VCaP (cell line): ENCODE results near the gene MIB1.

ENCODE experiments used
- H3K27ac ChIP-seq: fragments of 450-650 bp; 2 replicates; pipeline ENCODE4 v1.5.1; 2017
- CTCF ChIP-seq: fragments of 450-650 bp; conservative IDR thresholded peaks from 2 replicates; pipeline ENCODE4 v1.5.1; 2017; ENCODE audit warnings: mild to moderate bottlenecking, moderate library complexity

The MIB1 gene

GRCh38 chr18:21823848-21824247, 83.3 kb downstream of the MIB1 start:
- TF ChIP-seq CTCF = no peak
- no peak overlapping the region for H3K27ac ChIP-seq

GRCh38 chr18:21826196-21826595, 85.6 kb downstream of the MIB1 start:
- H3K27ac ChIP-seq = no peak overlapping the region
- no peak for TF ChIP-seq CTCF

DNA sequence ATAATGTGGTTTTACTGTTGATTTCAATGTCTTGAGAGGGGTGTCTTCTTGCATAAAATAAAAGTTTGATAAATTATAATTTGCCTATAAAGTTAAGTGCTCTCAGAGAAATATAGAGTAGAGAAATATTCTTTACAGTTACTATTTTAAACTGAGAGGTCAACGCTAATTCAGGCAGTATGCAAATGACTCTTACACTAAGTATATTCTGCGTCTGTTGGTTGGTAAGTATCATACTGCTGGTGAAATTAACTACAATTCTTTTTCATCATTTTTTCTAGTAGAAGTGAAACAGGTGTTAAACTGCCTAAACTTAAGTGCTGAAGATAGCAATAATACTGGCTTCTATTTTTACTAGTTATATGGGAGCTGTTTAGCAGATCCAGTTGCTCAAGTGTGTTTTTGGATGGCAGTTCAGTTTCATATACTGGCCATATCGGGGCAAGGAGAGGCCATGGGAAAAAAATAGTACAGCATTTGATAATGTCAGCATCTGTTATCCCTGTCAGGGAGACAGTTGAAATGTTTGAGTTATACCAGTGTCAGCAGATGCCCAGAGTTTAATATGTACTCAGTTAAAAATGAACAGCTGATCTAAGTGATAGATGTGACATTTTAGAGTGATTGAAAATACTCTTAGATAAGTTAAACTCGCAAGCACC, 86.2 kb downstream of the MIB1 start:
- TF ChIP-seq CTCF = no peak
- no peak overlapping the region for H3K27ac ChIP-seq

DNA sequence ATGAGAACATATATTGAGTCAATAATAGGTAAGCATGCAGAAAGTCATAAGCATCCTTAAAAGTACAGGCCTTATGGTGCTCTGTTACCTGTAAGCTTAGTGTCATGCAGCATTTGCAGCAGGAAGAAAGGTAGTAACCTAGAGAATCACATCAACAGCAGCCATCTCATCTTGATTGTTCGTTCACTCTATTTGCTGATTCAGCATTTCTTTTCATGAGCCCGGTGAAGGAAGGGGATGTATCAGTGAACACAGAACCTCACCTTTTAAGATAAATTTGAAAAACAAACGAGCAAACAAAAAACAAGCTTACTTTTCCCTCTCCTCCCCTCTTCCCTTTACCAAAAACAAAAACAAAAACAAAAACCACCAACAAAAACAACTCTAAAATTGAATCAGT, 89.9 kb downstream of the MIB1 start:
- TF ChIP-seq CTCF = no peak
- H3K27ac ChIP-seq = no peak overlapping the region

DNA sequence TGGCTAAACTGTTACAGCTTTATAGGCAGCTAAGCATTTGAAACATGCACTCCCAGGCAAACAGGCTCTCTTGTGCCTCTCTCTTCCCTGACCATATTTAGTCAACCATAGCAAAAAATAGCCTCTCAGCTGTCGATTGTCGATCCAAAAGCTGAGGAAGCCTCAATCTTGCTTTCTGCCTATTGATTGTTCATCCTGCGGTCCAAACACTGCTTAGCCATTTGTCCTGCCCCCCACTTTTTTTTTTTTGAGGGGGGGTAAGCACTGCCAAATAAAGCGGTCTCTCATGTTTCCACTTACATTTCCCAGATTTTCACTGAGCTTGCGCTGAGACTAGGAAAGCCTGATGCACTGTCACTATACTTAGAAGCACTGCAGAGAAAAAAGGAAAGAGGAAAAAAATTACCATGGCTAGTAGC, 90.8 kb downstream of the MIB1 start:
- no peak overlapping the region for H3K27ac ChIP-seq
- TF ChIP-seq CTCF = no peak

DNA sequence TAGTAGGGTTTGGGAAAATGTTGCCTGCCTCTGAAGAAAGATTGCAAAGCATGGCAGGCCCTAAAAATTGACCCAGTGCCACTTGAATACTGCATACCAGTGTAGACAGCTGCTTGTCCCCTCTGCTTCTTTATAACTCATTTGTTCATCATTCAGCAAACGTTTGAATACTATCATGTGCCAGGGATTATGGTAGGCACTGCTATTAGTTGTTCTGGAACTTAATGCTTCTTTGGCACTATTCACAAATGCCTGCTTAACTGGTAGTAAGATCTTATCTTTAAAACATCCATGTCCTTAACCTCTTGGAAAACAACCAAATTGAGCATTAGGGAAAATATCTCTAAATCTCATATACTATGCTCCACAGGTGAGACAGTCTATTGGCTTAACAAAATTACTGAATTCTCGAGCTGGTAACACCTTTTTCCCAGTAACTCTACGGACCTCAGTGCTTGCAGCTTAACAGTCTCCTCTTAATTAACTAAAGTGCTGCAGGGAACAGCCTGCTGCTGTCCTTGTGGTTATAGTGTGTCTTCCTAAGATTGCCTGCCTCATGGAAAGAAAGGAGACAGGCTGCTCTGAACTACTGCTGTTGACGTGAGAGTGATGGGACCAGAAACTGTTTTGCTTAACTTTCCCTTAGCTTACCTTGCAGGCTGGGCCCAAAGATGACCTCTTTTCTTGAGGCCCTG, 93.2 kb downstream of the MIB1 start:
- no peak overlapping the region for H3K27ac ChIP-seq
- no peak for TF ChIP-seq CTCF

GRCh38 chr18:21834299-21834660, 93.7 kb downstream of the MIB1 start:
- no peak overlapping the region for H3K27ac ChIP-seq
- no peak for TF ChIP-seq CTCF
